ENCODE data around the gene MTHFS.

DNA sequence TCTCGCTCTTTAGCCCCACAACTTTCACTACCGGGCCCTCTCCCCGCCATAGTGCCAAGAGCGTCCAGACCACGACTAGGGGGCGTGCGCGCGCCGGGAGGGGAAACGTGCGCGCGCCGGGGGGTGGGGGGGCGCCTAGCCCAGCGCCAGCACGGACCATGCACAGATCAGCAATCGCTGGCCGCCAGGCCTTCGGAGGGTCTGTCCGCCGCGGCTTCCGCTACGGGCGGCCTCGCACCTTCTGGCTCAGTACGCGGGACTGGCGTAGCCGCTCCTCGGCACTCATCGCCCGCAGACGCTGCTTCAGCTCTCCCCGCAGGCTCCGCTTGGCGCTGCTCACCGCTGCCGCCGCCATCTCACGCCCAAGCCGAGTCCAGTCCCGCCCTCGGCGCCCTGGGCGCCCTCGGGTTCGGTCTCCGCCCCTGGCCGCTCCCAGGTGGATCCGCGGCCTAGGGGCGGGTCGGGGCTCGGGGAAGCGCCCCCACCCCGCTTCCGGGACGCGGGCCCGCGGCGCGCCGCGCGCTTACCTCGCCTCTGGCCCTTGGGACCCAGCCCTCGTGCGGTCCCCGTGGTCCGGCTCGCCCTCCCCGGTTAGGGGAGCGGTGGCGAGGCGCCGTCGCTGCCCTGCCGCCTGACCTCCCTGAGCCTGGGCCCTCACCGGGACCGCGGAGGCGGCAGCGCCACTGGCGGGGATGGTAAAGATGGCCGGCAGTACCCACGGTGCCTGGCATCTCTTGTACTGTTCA is at the start of gene MTHFS:
- TF ChIP-seq, protein P1, sequence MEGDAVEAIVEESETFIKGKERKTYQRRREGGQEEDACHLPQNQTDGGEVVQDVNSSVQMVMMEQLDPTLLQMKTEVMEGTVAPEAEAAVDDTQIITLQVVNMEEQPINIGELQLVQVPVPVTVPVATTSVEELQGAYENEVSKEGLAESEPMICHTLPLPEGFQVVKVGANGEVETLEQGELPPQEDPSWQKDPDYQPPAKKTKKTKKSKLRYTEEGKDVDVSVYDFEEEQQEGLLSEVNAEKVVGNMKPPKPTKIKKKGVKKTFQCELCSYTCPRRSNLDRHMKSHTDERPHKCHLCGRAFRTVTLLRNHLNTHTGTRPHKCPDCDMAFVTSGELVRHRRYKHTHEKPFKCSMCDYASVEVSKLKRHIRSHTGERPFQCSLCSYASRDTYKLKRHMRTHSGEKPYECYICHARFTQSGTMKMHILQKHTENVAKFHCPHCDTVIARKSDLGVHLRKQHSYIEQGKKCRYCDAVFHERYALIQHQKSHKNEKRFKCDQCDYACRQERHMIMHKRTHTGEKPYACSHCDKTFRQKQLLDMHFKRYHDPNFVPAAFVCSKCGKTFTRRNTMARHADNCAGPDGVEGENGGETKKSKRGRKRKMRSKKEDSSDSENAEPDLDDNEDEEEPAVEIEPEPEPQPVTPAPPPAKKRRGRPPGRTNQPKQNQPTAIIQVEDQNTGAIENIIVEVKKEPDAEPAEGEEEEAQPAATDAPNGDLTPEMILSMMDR (IDR thresholded peaks at IDR 0.05; ENCODE audit: insufficient read depth, low read length, poor library complexity, severe bottlenecking), result no peak
- no peak for TF ChIP-seq EZH2phosphoT487 (conservative IDR thresholded peaks at IDR 0.05; ENCODE audit: low read length)

All from SU-DHL-6 (cell line).